Brain microvascular endothelial cell (primary cell): ENCODE data around the gene PTPRM.

Experiments used
- DNase-seq: peaks from one replicate; pipeline ENCODE4 v3.0.0-alpha.2; 2020
- H3K27ac ChIP-seq: fragments of 250-450 bp; sonication (Bioruptor Pico); 2 replicates; pipeline ENCODE4 v1.5.1; 2020; ENCODE audit warnings: mild to moderate bottlenecking, moderate library complexity
- H3K27me3 ChIP-seq: fragments of 250-450 bp; sonication (Bioruptor Pico); replicated peaks from 2 replicates; pipeline ENCODE4 v1.5.1; 2020; ENCODE audit warnings: mild to moderate bottlenecking
- H3K36me3 ChIP-seq: fragments of 250-450 bp; sonication (Bioruptor Pico); replicated peaks from 2 replicates; pipeline ENCODE4 v1.5.1; 2020; ENCODE audit warnings: mild to moderate bottlenecking
- H3K4me3 ChIP-seq: 2 replicates; pipeline ENCODE4 v1.5.1; 2011; ENCODE audit warnings: low read depth, mild to moderate bottlenecking, control low read depth, low read length, moderate library complexity
- in situ Hi-C: cut with HindIII; loops from 2 replicates; pipeline ENCODE4 v1.10.0; 2017; ENCODE audit warnings: low sequenced_read_pairs, low pct_ligation_motif_present
- TF ChIP-seq, protein P1 (sequence below): IDR thresholded peaks from 2 replicates; pipeline ENCODE4 v1.5.1; 2011; ENCODE audit warnings: low read depth, mild to moderate bottlenecking, moderate library complexity, low read length, control low read depth, inconsistent platforms; ENCODE audit errors: missing control alignments

Gene PTPRM

DNA sequence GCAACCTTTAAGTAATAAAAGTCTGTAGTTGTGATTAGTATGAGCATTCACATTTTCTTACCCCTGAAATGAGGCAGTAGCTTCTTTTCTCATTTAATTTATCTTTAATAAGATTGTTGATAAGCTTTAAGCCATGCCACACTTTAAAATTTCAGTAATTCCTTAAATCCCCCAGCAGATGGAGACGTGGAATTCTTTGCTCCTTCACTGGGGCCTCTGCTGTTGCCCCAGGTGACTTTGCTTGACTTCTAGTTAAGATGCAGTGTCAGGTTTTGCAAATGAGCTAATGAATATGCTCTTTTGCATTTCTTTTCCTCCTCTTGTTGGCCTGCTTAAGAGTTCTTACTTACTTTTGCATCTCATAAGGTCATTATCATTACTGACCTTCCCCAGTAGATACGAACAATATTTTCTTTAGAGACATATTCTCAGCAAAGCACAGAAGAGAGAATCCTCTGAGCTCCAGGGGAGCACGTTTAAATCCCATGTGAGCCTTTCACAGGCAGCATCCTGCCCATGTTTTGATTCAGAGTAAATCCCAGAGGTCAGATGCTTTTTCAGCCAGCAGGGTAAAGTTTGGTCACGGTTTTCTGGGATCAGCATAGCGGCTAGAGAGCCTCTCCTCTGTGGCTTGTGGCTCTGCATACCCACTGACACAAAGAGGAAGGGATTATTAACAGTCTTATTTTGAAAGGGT is 222.9 kb downstream of the PTPRM start:
- Histone ChIP-seq H3K27ac (no peak overlapping the region), H3K4me3 (no peak overlapping the region), H3K27me3 (no peaks in the 10 kb centered on the region), H3K36me3 (no peaks in the 10 kb centered on the region)
- DNase-seq, result no peak
- in situ Hi-C loops, result no loop called here
- TF ChIP-seq, protein P1, sequence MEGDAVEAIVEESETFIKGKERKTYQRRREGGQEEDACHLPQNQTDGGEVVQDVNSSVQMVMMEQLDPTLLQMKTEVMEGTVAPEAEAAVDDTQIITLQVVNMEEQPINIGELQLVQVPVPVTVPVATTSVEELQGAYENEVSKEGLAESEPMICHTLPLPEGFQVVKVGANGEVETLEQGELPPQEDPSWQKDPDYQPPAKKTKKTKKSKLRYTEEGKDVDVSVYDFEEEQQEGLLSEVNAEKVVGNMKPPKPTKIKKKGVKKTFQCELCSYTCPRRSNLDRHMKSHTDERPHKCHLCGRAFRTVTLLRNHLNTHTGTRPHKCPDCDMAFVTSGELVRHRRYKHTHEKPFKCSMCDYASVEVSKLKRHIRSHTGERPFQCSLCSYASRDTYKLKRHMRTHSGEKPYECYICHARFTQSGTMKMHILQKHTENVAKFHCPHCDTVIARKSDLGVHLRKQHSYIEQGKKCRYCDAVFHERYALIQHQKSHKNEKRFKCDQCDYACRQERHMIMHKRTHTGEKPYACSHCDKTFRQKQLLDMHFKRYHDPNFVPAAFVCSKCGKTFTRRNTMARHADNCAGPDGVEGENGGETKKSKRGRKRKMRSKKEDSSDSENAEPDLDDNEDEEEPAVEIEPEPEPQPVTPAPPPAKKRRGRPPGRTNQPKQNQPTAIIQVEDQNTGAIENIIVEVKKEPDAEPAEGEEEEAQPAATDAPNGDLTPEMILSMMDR, result peak; percentile 67

DNA sequence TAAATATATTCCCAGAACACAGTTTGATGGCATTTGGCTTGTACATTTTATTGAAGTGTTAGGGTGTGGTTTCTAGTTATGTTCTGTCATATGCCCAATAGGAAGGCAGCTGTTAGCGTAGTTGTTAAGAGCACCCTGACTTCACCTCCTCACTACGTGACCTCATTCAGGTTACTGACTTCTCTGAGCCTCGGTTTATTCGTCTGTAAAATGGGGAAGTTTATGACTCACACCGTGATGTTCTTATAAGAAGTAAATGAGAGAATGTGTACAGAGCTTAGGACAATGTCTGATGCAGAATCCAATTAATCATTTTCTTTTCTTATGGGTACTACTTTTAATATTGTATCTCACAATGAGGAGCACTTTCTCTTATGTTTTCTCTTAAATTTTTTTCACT is 226.0 kb downstream of the PTPRM start:
- Histone ChIP-seq H3K4me3 (no peak overlapping the region), H3K27me3 (no peaks in the 10 kb centered on the region), H3K27ac (no peak overlapping the region), H3K36me3 (no peaks in the 10 kb centered on the region)
- TF ChIP-seq, protein P1, result no peak
- DNase-seq, result no peak
- in situ Hi-C loops, result no loop called here

DNA sequence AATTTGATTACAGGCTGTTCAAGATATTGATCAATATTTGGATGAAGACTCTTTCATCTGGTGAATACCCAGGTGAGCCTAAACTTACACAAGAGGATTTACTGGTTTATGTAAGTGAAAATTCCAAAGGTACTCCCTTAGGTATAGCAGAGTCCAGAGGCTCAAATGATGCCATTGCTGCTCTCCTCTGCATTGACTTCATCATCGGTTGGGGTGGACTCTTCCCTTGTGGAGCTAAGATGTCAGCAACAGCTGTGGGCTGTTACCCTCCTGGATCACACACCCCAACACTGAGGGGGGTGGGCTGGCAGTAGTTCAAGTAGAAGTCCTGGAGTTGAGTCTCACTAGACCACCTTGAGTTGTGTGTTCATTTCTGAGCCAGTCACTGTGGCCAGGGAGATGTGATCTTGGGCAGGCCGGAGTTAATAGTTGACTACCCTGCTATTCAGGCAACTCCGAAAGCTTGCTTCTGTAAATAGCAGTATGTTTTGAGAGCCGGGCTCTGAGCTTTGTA is 236.9 kb downstream of the PTPRM start:
- Histone ChIP-seq H3K4me3 (no peak overlapping the region), H3K36me3 (no peaks in the 10 kb centered on the region), H3K27me3 (no peaks in the 10 kb centered on the region), H3K27ac (no peak overlapping the region)
- TF ChIP-seq, protein P1, result no peak
- no peak for DNase-seq
- in situ Hi-C loops, result no loop called here

DNA sequence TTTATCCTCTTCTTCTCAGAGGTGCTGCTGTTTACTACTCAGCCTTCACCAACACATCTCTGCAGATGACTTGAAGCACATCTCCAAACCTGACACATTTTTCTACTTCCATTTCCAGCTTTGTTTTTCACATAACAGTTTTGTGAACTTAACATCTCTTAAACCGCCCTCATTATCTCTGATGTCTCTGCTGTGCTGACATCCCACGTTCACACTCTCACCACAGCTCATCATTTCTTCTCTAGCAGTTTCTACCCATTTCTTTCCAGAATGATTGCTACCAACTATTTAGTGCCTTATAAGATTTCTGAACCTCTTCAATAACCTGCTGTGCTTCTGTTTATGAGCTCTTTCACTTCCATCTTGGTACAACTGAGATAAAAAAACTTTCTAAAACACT is 238.0 kb downstream of the PTPRM start:
- TF ChIP-seq, protein P1, result no peak
- no peak for DNase-seq
- H3K36me3 ChIP-seq, result no peaks in the 10 kb centered on the region
- in situ Hi-C loops, result no loop called here
- H3K4me3 ChIP-seq, result no peak overlapping the region
- no peak overlapping the region for H3K27ac ChIP-seq
- H3K27me3 ChIP-seq, result no peaks in the 10 kb centered on the region

DNA sequence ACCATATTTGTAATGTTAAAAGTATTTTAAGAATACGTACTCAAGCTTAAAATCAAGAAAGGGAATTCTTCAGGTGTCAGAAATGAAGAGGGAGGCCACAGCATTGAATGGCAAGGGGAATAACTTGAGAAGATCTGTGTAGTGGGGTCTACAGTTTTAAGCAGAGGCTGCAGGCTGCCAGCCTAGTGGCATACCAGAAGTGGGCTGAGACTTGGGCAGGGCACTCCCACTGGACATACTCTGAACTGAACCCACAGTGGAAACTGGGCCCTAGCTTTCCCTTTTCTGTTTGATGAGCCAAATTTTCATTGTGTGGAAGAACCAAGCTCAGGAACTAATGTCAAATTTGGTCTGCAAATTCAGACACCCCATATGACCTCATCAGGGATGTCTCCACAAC is 238.8 kb downstream of the PTPRM start:
- DNase-seq, result no peak
- TF ChIP-seq, protein P1, result peak; percentile 33
- Histone ChIP-seq H3K27me3 (no peaks in the 10 kb centered on the region), H3K4me3 (no peak overlapping the region), H3K36me3 (no peaks in the 10 kb centered on the region), H3K27ac (no peak overlapping the region)
- in situ Hi-C loops, result no loop called here

DNA sequence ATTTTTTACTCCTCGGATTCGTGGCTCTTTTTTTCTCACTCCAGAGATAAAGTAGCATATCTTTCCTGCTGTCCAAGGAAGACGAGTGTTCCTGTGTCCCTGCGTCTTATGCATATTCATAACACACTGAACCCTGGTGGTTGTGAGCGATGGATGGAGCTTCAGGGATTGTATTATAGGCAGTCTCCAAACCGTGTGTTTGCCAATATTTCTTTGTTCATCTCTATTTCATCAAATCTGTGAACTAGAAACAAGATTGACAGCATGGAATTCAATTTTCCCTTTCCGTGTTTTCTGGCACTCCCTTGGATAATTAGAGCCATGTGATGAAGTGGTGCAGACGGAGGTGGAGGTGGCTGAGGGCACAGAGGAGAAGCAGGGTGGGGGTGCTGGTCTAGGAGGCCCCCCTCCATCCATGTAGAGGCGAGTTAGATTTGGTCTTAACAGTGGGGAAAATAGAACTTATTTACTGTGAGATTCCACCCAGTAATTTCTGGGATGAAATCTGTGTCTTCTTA is 240.9 kb downstream of the PTPRM start:
- no peak for DNase-seq
- H3K4me3 ChIP-seq, result no peak overlapping the region
- H3K27ac ChIP-seq, result no peak overlapping the region
- TF ChIP-seq, protein P1, result no peak
- H3K27me3 ChIP-seq, result no peaks in the 10 kb centered on the region
- no peaks in the 10 kb centered on the region for H3K36me3 ChIP-seq
- in situ Hi-C loops, result no loop called here
